ENCODE measurements around the gene XPR1. TPM values are rescaled to one million over a fixed set of nuclear protein-coding genes. Genes with fewer than 3 reads are reported as not detected.

XPR1 gene
- total RNA-seq, 1 experiment from 2014 or later: 19.9 TPM

GRCh38 chr1:180588121-180588520, 43.7 kb upstream of the XPR1 start:
- DNase-seq (ENCODE audit: low read depth, low spot score): no peak
- POLR2A ChIA-PET: no interaction called here
- CTCF ChIA-PET: no interaction called here
- Histone ChIP-seq H3K27me3 (ENCODE audit: insufficient read depth, low read length) (no peaks in the 10 kb centered on the region), H3K79me2 (ENCODE audit: insufficient read depth, low read length) (no peaks in the 10 kb centered on the region), H3K9me3 (ENCODE audit: control insufficient read depth in 1 of 2, insufficient read depth in 1 of 2, low read depth in 1 of 2, low read length in 2 of 2) (no peaks in the 10 kb centered on the region), H3K36me3 (ENCODE audit: control insufficient read depth in 1 of 2, insufficient read depth in 2 of 2, low read length in 2 of 2) (no peaks in the 10 kb centered on the region), H3K4me3 (replicated peaks in 1 of 2; ENCODE audit: low read depth in 1 of 2, low read length in 2 of 2) (no peak overlapping the region), H3K9me2 (ENCODE audit: insufficient read depth) (no peaks in the 10 kb centered on the region), H3K9ac (ENCODE audit: low read length) (no peak overlapping the region), H3K4me1 (ENCODE audit: control insufficient read depth in 1 of 2, insufficient read depth in 2 of 2, low read length in 2 of 2) (peaks cover 0 to 3% of the 10 kb centered on the region in 2 experiments; a peak in 1 of 4 replicates), H3K27ac (ENCODE audit: low read depth, low read length) (no peak overlapping the region), H3K4me2 (ENCODE audit: low read length) (no peak overlapping the region), H2AFZ (ENCODE audit: low read depth, low read length, poor library complexity, severe bottlenecking) (no peak overlapping the region), H4K20me1 (ENCODE audit: insufficient read depth) (no peaks in the 10 kb centered on the region)
- intact Hi-C loops (cut with micrococcal nuclease): no loop called here
- no TSS peak for BruUV-seq (replicated peaks)
- RAD21 ChIA-PET (ENCODE audit: low non-redundant PET in 1 of 2, low total read pairs in 2 of 2, uncharacterized antibody in 2 of 2, unreplicated experiment in 2 of 2): no interaction called here
- ATAC-seq: no peak
- TF ChIP-seq ZNF274 (IDR thresholded peaks at IDR 0.05; ENCODE audit: low read depth, low read length) (no peak), CBX3 (IDR thresholded peaks at IDR 0.05; ENCODE audit: low read depth) (peak; percentile 48; the same call in 1 of the 2 replicates)

- TF ChIP-seq MAX (IDR thresholded peaks at IDR 0.05) (no peak), SIN3A (IDR thresholded peaks at IDR 0.05; ENCODE audit: low read depth) (no peak), EGR1 (IDR thresholded peaks at IDR 0.05; ENCODE audit: low read depth) (no peak), FOSL1 (IDR thresholded peaks at IDR 0.05; ENCODE audit: low read depth) (no peak), ELF1 (IDR thresholded peaks at IDR 0.05; ENCODE audit: borderline replicate concordance, low read depth) (no peak), CBX3 (IDR thresholded peaks at IDR 0.05; ENCODE audit: low read depth) (no peak), POLR2A (IDR thresholded peaks at IDR 0.05; ENCODE audit: borderline replicate concordance, extremely low read depth, insufficient read depth, insufficient read length) (no peak), ZFX (IDR thresholded peaks at IDR 0.05) (no peak), ZBTB33 (IDR thresholded peaks at IDR 0.05; ENCODE audit: extremely low read depth, insufficient replicate concordance, low read length) (no peak), ZNF274 (IDR thresholded peaks at IDR 0.05; ENCODE audit: low read depth, low read length) (no peak), SRF (IDR thresholded peaks at IDR 0.05; ENCODE audit: low read depth) (no peak), CEBPB (IDR thresholded peaks at IDR 0.05; ENCODE audit: low read depth) (no peak), EZH2phosphoT487 (IDR thresholded peaks at IDR 0.05; ENCODE audit: borderline replicate concordance) (no peak), ATF3 (IDR thresholded peaks at IDR 0.05) (no peak), YY1 (IDR thresholded peaks at IDR 0.05; ENCODE audit: extremely low read depth, insufficient replicate concordance, low read depth, low read length) (no peak)
- H3K27me3 ChIP-seq (ENCODE audit: insufficient read depth, low read length): no peaks in the 10 kb centered on the region
- CTCF ChIA-PET: no interaction called here
Observed at GRCh38 chr1:180590889-180591288, 40.9 kb upstream of the XPR1 start.

More at GRCh38 chr1:180590889-180591288, 40.9 kb upstream of the XPR1 start:
- POLR2A ChIA-PET: no interaction called here
- H4K20me1 ChIP-seq (ENCODE audit: insufficient read depth): no peaks in the 10 kb centered on the region
- no peak overlapping the region for H3K27ac ChIP-seq (ENCODE audit: low read depth, low read length)
- intact Hi-C loops (cut with micrococcal nuclease): no loop called here
- no peak overlapping the region for H3K4me2 ChIP-seq (ENCODE audit: low read length)
- H3K9me3 ChIP-seq (ENCODE audit: control insufficient read depth in 1 of 2, insufficient read depth in 1 of 2, low read depth in 1 of 2, low read length in 2 of 2): no peaks in the 10 kb centered on the region
- DNase-seq (ENCODE audit: low read depth, low spot score): no peak
- no peaks in the 10 kb centered on the region for H3K36me3 ChIP-seq (ENCODE audit: control insufficient read depth in 1 of 2, insufficient read depth in 2 of 2, low read length in 2 of 2)
- no peak overlapping the region for H3K9ac ChIP-seq (ENCODE audit: low read length)
- no TSS peak for BruUV-seq (replicated peaks)
- RAD21 ChIA-PET (ENCODE audit: low non-redundant PET in 1 of 2, low total read pairs in 2 of 2, uncharacterized antibody in 2 of 2, unreplicated experiment in 2 of 2): no interaction called here
- H3K4me3 ChIP-seq (replicated peaks in 1 of 2; ENCODE audit: low read depth in 1 of 2, low read length in 2 of 2): no peak overlapping the region
- H3K4me1 ChIP-seq (ENCODE audit: control insufficient read depth in 1 of 2, insufficient read depth in 2 of 2, low read length in 2 of 2): peaks cover 0 to 3% of the 10 kb centered on the region in 2 experiments; a peak in 1 of 4 replicates
- H3K79me2 ChIP-seq (ENCODE audit: insufficient read depth, low read length): no peaks in the 10 kb centered on the region
- ATAC-seq: no peak
- H3K9me2 ChIP-seq (ENCODE audit: insufficient read depth): no peaks in the 10 kb centered on the region
- H2AFZ ChIP-seq (ENCODE audit: low read depth, low read length, poor library complexity, severe bottlenecking): no peak overlapping the region

All from HCT116 (cell line).